ENCODE measurements around the gene TM9SF1. TPM values are rescaled to one million over a fixed set of nuclear protein-coding genes. Genes with fewer than 3 reads are reported as not detected.

TM9SF1 gene
- total and polyA plus RNA-seq, 2 of the 13 experiments (the other 11 are each of a cell fraction or from before 2014, with no cell fraction given) = 83.2 to 110 TPM

- TF ChIP-seq MYC (CRISPR knock-in tag; IDR thresholded peaks at IDR 0.05; ENCODE audit: borderline replicate concordance) = no peak
- TF ChIP-seq ZBTB38 (CRISPR knock-in tag; IDR thresholded peaks at IDR 0.05) = peak; percentile 76
- TF ChIP-seq DZIP1 (CRISPR knock-in tag; IDR thresholded peaks at IDR 0.05) = 0 out of 2 replicates have a peak, but pooled peaks have one; percentile 31
Observed at GRCh38 chr14:24172871-24173281, 22.4 kb downstream of the TM9SF1 start (continued).

- Histone ChIP-seq H3K36me3 (replicated peaks in 1 of 2; ENCODE audit: control insufficient read depth in 1 of 2, insufficient read depth in 2 of 2, low read length in 2 of 2) (peaks cover 0 to 9% of the 10 kb centered on the region in 2 experiments; a peak in 2 of 5 replicates), H4K20me1 (ENCODE audit: insufficient read depth, low read length) (no peaks in the 10 kb centered on the region), H3K79me2 (ENCODE audit: insufficient read depth, low read length) (no peaks in the 10 kb centered on the region), H2AFZ (ENCODE audit: low read length) (no peak overlapping the region), H3K9ac (ENCODE audit: insufficient read depth, low read depth, low read length) (no peak overlapping the region), H3K4me1 (ENCODE audit: insufficient read depth, low read length) (no peaks in the 10 kb centered on the region), H3K9me3 (ENCODE audit: low read length) (no peaks in the 10 kb centered on the region), H3K27ac (ENCODE audit: extremely low read length, insufficient read depth, low read length) (no peak overlapping the region), H3K4me3 (replicated peaks in 1 of 3; ENCODE audit: insufficient read depth in 1 of 3, low read depth in 2 of 3, low read length in 3 of 3) (no peak overlapping the region), H3K4me2 (ENCODE audit: low read depth, low read length) (no peak overlapping the region), H3K27me3 (ENCODE audit: control insufficient read depth in 1 of 2, insufficient read depth in 2 of 2, low read length in 2 of 2) (no peaks in the 10 kb centered on the region)
- ATAC-seq = no peak
- in situ Hi-C loops (cut with HindIII; ENCODE audit: extremely low pct_ligation_motif_present, low pct_unique_long_range_greater_than_20kb) = no loop called here
- no peak for FAIRE-seq
- 94% methylated on average over 30 of the region's 30 CpGs for WGBS (ENCODE audit: low lambda C conversion rate)
- ChIA-PET CTCF (ENCODE audit: low intra/inter-chr PET ratio, low total read pairs) (no interaction called here), POLR2A (interaction anchor here (1.0 to 3.3 kb wide), 4 partner anchors 9 to 26 kb away, joined by 3 to 13 read pairs (median 8); partner anchors contain the start of genes IRF9, PSME2 and RNF31)
- BruUV-seq (replicated peaks) = no TSS peak
- DNase-seq (ENCODE audit: low spot score) = no peak
- intact Hi-C loops (cut with micrococcal nuclease; ENCODE audit: unreplicated experiment) = no loop called here
- 0 out of 2 replicates have a peak, but pooled peaks have one; percentile 22 for TF ChIP-seq ZNF768 (CRISPR knock-in tag; IDR thresholded peaks at IDR 0.05)
- TF ChIP-seq YEATS2 (CRISPR knock-in tag; IDR thresholded peaks at IDR 0.05; ENCODE audit: borderline replicate concordance) = no peak
- no peak for TF ChIP-seq SUZ12 (IDR thresholded peaks at IDR 0.05; ENCODE audit: low read depth, low read length)
- no peak for TF ChIP-seq MEF2D (CRISPR knock-in tag; IDR thresholded peaks at IDR 0.05)
- no peak for TF ChIP-seq PAF1 (CRISPR knock-in tag; IDR thresholded peaks at IDR 0.05)
- peak; percentile 38 for TF ChIP-seq AGO2 (optimal IDR thresholded peaks at IDR 0.05; ENCODE audit: low read depth, low read length)
- TF ChIP-seq KDM1A (CRISPR knock-in tag; IDR thresholded peaks at IDR 0.05) = no peak
- TF ChIP-seq PTBP1 (IDR thresholded peaks at IDR 0.05; ENCODE audit: low read depth, low read length, poor library complexity, severe bottlenecking) = no peak
- no peak for TF ChIP-seq ZNF570 (CRISPR knock-in tag; IDR thresholded peaks at IDR 0.05; ENCODE audit: borderline replicate concordance)
- no peak for TF ChIP-seq DZIP1 (CRISPR knock-in tag; IDR thresholded peaks at IDR 0.05)
- 0 out of 2 replicates have a peak, but pooled peaks have one; percentile 17 for TF ChIP-seq DNMT1 (CRISPR knock-in tag; IDR thresholded peaks at IDR 0.05)
- no peak for TF ChIP-seq ZNF350 (CRISPR knock-in tag; IDR thresholded peaks at IDR 0.05; ENCODE audit: borderline replicate concordance, low read depth)
- no peak for TF ChIP-seq CREM (IDR thresholded peaks at IDR 0.05)
- TF ChIP-seq CREM (CRISPR knock-in tag; IDR thresholded peaks at IDR 0.05) = no peak
- no peak for TF ChIP-seq FOXJ3 (CRISPR knock-in tag; IDR thresholded peaks at IDR 0.05; ENCODE audit: borderline replicate concordance)
- TF ChIP-seq ZFP90 (CRISPR knock-in tag; IDR thresholded peaks at IDR 0.05; ENCODE audit: borderline replicate concordance) = no peak
- peak; percentile 62 for TF ChIP-seq HNRNPK (IDR thresholded peaks at IDR 0.05; ENCODE audit: low read depth, low read length, poor library complexity, severe bottlenecking)
Observed at GRCh38 chr14:24172261-24172860, 22.9 kb downstream of the TM9SF1 start.
